Osteoblast (primary cell): ENCODE data around the gene AGBL4. TPM values are rescaled to one million over a fixed set of nuclear protein-coding genes. Genes with fewer than 3 reads are reported as not detected.

Experiments
- DNase-seq: peaks from one replicate; pipeline ENCODE4 v3.0.0; 2011; ENCODE audit warnings: low spot score, mixed read lengths; ENCODE audit not compliant: insufficient read length; ENCODE audit errors: missing footprints
- H2AFZ ChIP-seq: 2 replicates; pipeline ENCODE4 v1.6.0; 2011; ENCODE audit warnings: mild to moderate bottlenecking, low read length
- H3K27ac ChIP-seq: 2 replicates; pipeline ENCODE4 v1.5.1; 2011; ENCODE audit warnings: mild to moderate bottlenecking, low read depth, low read length, moderate library complexity
- H3K27me3 ChIP-seq: 2 replicates; pipeline ENCODE4 v1.6.0; 2012; ENCODE audit warnings: mild to moderate bottlenecking, control low read depth, inconsistent platforms, low read length, moderate library complexity; ENCODE audit not compliant: insufficient read depth
- H3K36me3 ChIP-seq: 2 replicates; pipeline ENCODE4 v1.5.1; 2011; ENCODE audit warnings: mild to moderate bottlenecking, low read length, control low read depth, moderate library complexity; ENCODE audit not compliant: insufficient read depth
- H3K4me1 ChIP-seq: 2 replicates; pipeline ENCODE4 v1.5.1; 2011; ENCODE audit warnings: mild to moderate bottlenecking, low read length, control low read depth, moderate library complexity; ENCODE audit not compliant: insufficient read depth
- H3K4me2 ChIP-seq: 2 replicates; pipeline ENCODE4 v1.6.0; 2011; ENCODE audit warnings: mild to moderate bottlenecking, low read length; ENCODE audit not compliant: insufficient read depth
- H3K4me3 ChIP-seq: fragments of 200-600 bp; sonication (generic); 3 replicates; pipeline ENCODE4 v1.5.1; 2012; ENCODE audit warnings: mild to moderate bottlenecking, low read length, inconsistent platforms; ENCODE audit not compliant: insufficient read depth
- H3K79me2 ChIP-seq: 2 replicates; pipeline ENCODE4 v1.6.0; 2012; ENCODE audit warnings: mild to moderate bottlenecking, low read length, control low read depth, inconsistent platforms; ENCODE audit not compliant: insufficient read depth
- H3K9me3 ChIP-seq: 2 replicates; pipeline ENCODE4 v1.5.1; 2011; ENCODE audit warnings: low read depth, low read length, control low read depth
- H4K20me1 ChIP-seq: 2 replicates; pipeline ENCODE4 v1.6.0; 2012; ENCODE audit warnings: mild to moderate bottlenecking, low read length, control low read depth; ENCODE audit not compliant: insufficient read depth
- CTCF ChIP-seq: IDR thresholded peaks from 2 replicates; pipeline ENCODE4 v1.5.1; 2011; ENCODE audit warnings: mild to moderate bottlenecking, low read depth, low read length, moderate library complexity; ENCODE audit errors: extremely low read depth
- total RNA-seq: library from RNA; depleted of rRNA; stranded (reverse); fragments of >200 nt; gene quantifications from 2 replicates; pipeline ENCODE4 v1.2.3, GENCODE V29; 2012

Gene AGBL4
- total RNA-seq, 1 donor, result not detected

GRCh38 chr1:48916130-48917069 is 1107.4 kb downstream of the AGBL4 start:
- Histone ChIP-seq H2AFZ (peak overlapping the region; percentile 96), H3K27me3 (no peaks in the 10 kb centered on the region), H3K9me3 (no peaks in the 10 kb centered on the region), H3K27ac (no peak overlapping the region), H3K36me3 (no peaks in the 10 kb centered on the region), H4K20me1 (no peaks in the 10 kb centered on the region), H3K4me1 (peaks cover 6% of the 10 kb centered on the region), H3K79me2 (no peaks in the 10 kb centered on the region), H3K4me2 (peak overlapping the region; percentile 64), H3K4me3 (no peak overlapping the region)
- DNase-seq, result no peak
- peak; percentile 48 for TF ChIP-seq CTCF

GRCh38 chr1:48908606-48909005 is 1115.1 kb downstream of the AGBL4 start:
- Histone ChIP-seq H3K4me1 (no peaks in the 10 kb centered on the region), H3K27ac (no peak overlapping the region), H3K79me2 (no peaks in the 10 kb centered on the region), H3K4me3 (no peak overlapping the region), H2AFZ (no peak overlapping the region), H3K9me3 (no peaks in the 10 kb centered on the region), H3K36me3 (no peaks in the 10 kb centered on the region), H3K4me2 (no peak overlapping the region), H4K20me1 (no peaks in the 10 kb centered on the region), H3K27me3 (peaks cover 2% of the 10 kb centered on the region)
- no peak for TF ChIP-seq CTCF
- DNase-seq, result no peak

- peaks cover 2% of the 10 kb centered on the region for H3K27me3 ChIP-seq
- no peak overlapping the region for H3K4me3 ChIP-seq
- no peaks in the 10 kb centered on the region for H3K79me2 ChIP-seq
- no peak for TF ChIP-seq CTCF
- DNase-seq, result no peak
- H3K4me1 ChIP-seq, result no peaks in the 10 kb centered on the region
- H3K36me3 ChIP-seq, result no peaks in the 10 kb centered on the region
- no peak overlapping the region for H3K4me2 ChIP-seq
- H2AFZ ChIP-seq, result no peak overlapping the region
- no peaks in the 10 kb centered on the region for H3K9me3 ChIP-seq
- H3K27ac ChIP-seq, result no peak overlapping the region
- no peaks in the 10 kb centered on the region for H4K20me1 ChIP-seq
Observed at GRCh38 chr1:48906729-48907128, 1117.0 kb downstream of the AGBL4 start.

GRCh38 chr1:48906164-48906563 is 1117.6 kb downstream of the AGBL4 start:
- Histone ChIP-seq H3K4me2 (no peak overlapping the region), H3K4me3 (no peak overlapping the region), H3K9me3 (no peaks in the 10 kb centered on the region), H2AFZ (no peak overlapping the region), H3K4me1 (no peaks in the 10 kb centered on the region), H3K27me3 (peaks cover 2% of the 10 kb centered on the region), H3K79me2 (no peaks in the 10 kb centered on the region), H3K36me3 (no peaks in the 10 kb centered on the region), H3K27ac (no peak overlapping the region), H4K20me1 (no peaks in the 10 kb centered on the region)
- DNase-seq, result no peak
- no peak for TF ChIP-seq CTCF
